Naive thymus-derived CD4-positive, alpha-beta T cell (primary cell): ENCODE results near the gene CISD1. TPM values are rescaled to one million over a fixed set of nuclear protein-coding genes. Genes with fewer than 3 reads are reported as not detected.
A peak's percentile ranks its signal among the peaks of the same experiment; 100 is the strongest.

Experiments
- ATAC-seq: fragments of 150-1000 bp; cut with Tn5 transposase; 2 replicates; pipeline ENCODE4 v1.10.0; 2021; ENCODE audit warnings: mild to moderate bottlenecking, moderate library complexity
- CTCF ChIA-PET: fragments of 350-600 bp; sonication (Branson Sonifier 250); formaldehyde crosslinking; loops from one replicate; lab custom pipeline; 2021; ENCODE audit warnings: antibody characterized with exemption; lab: Charles Lee
- POLR2A ChIA-PET: fragments of 350-600 bp; sonication (Branson Sonifier 250); formaldehyde crosslinking; loops from one replicate; lab custom pipeline; 2021; ENCODE audit warnings: antibody characterized with exemption, inconsistent platforms; lab: Charles Lee
- DNase-seq, 9 donors: peaks; one replicate each; pipeline versions ENCODE4 v3.0.0 to v3.0.0-alpha.2; 2020 to 2022; ENCODE audit warnings: mixed read lengths in 1 of 9
- H3K27ac ChIP-seq: one replicate; pipeline ENCODE4 v1.7.0; 2013; ENCODE audit warnings: mild to moderate bottlenecking, low read depth, low read length, moderate library complexity
- H3K27me3 ChIP-seq, 2 donors: one replicate each; pipeline ENCODE4 v1.7.0; 2013; ENCODE audit warnings: low read length in 2 of 2, mild to moderate bottlenecking in 2 of 2, moderate library complexity in 2 of 2; ENCODE audit not compliant: control insufficient read depth in 2 of 2, insufficient read depth in 2 of 2
- H3K36me3 ChIP-seq, 3 experiments: 1 replicate in 2 of 3; 2 replicates in 1 of 3; pipeline ENCODE4 v1.7.0; 2013; ENCODE audit warnings: low read length in 3 of 3, mild to moderate bottlenecking in 3 of 3, moderate library complexity in 1 of 3; ENCODE audit not compliant: insufficient read depth in 3 of 3, control insufficient read depth in 2 of 3
- H3K4me1 ChIP-seq, 2 donors: one replicate each; pipeline ENCODE4 v1.7.0; 2013; ENCODE audit warnings: low read length in 2 of 2, mild to moderate bottlenecking in 2 of 2, moderate library complexity in 1 of 2; ENCODE audit not compliant: control insufficient read depth in 2 of 2, insufficient read depth in 2 of 2
- H3K4me3 ChIP-seq: 2 replicates; pipeline ENCODE4 v1.7.0; 2013; ENCODE audit warnings: mild to moderate bottlenecking, low read length
- H3K9me3 ChIP-seq, 3 experiments: 1 replicate in 2 of 3; 2 replicates in 1 of 3; pipeline ENCODE4 v1.7.0; 2013; ENCODE audit warnings: low read length in 3 of 3; ENCODE audit not compliant: control insufficient read depth in 2 of 3
- H3K27ac Mint-ChIP-seq, 9 donors: one replicate each; pipeline ENCODE4 v1.8.0; 2020 to 2022; ENCODE audit warnings: mixed read lengths in 9 of 9, mild to moderate bottlenecking in 8 of 9, moderate library complexity in 5 of 9, inconsistent platforms in 2 of 9
- H3K27me3 Mint-ChIP-seq, 5 donors: one replicate each; pipeline ENCODE4 v1.8.0; 2021 to 2022; ENCODE audit warnings: mixed read lengths in 5 of 5, mild to moderate bottlenecking in 1 of 5
- H3K36me3 Mint-ChIP-seq, 5 donors: one replicate each; pipeline ENCODE4 v1.8.0; 2020 to 2022; ENCODE audit warnings: mixed read lengths in 5 of 5, mild to moderate bottlenecking in 3 of 5, inconsistent platforms in 1 of 5
- H3K4me1 Mint-ChIP-seq, 7 donors: one replicate each; pipeline ENCODE4 v1.8.0; 2020 to 2022; ENCODE audit warnings: mixed read lengths in 7 of 7, mild to moderate bottlenecking in 3 of 7, inconsistent platforms in 1 of 7
- H3K4me3 Mint-ChIP-seq, 10 donors: one replicate each; pipeline ENCODE4 v1.8.0; 2020 to 2022; ENCODE audit warnings: mild to moderate bottlenecking in 10 of 10, mixed read lengths in 10 of 10, moderate library complexity in 6 of 10, inconsistent platforms in 2 of 10
- H3K9me3 Mint-ChIP-seq, 11 donors: one replicate each; pipeline ENCODE4 v1.8.0; 2020 to 2022; ENCODE audit warnings: mixed read lengths in 11 of 11, mild to moderate bottlenecking in 4 of 11, inconsistent platforms in 1 of 11, moderate library complexity in 1 of 11
- intact Hi-C, 2 donors: fragments of 100-400 bp; cut with micrococcal nuclease; formaldehyde crosslinking; loops; one replicate each; pipeline ENCODE4 v1.15.1; 2023
- polyA plus RNA-seq, 2 donors: library from polyadenylated mRNA; unstranded; fragments of 300-500 nt; fragmentation: Illumina TruSeq; gene quantifications; one replicate each; pipeline ENCODE4 v1.2.3, GENCODE V29; 2021
- total RNA-seq, 6 experiments: library from RNA in 5 of 6; stranded (reverse) in 5 of 6; gene quantifications; 1 replicate in 5 of 6; 2 replicates in 1 of 6; pipeline ENCODE4 v1.2.3 and lab custom pipeline; 2021 to 2026

The CISD1 gene
- total and polyA plus RNA-seq, 7 experiments from 2014 or later, result 5.1 to 60.4 (median 15.5) TPM

DNA sequence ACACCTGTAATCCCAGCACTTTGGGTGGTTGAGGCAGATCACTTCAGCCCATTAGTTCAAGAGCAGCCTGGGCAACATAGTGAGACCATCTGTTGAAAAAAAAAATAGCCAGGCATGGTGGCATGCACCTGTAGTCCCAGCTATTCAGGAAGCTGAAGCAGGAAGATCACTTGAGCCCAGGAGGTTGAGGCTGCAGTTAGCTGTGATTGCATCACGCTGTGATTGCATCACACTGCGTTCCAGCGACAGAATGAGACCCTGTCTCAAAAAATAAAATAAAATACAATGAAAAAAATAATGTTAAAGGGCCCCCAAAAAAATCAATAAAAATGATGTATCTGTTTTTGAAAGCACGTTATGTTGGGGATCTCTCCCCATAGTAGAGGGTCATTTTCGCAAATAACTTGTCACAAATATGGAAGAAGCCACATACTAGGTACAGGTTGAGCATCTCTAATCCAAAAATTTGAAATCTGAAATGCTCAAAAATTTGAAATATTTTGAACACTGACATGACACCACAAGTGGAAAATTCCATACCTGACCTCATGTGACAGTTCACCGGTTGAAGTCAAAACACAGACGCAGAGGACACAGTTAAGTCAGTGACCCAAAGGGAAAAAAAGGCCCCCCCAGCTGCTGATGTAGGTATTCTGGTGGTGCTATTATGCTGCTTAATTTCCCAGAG, 9.5 kb downstream of the CISD1 start:
- Histone ChIP-seq H3K4me1 (no peaks in the 10 kb centered on the region), H3K27ac (no peak overlapping the region), H3K9me3 (no peaks in the 10 kb centered on the region), H3K27me3 (no peaks in the 10 kb centered on the region), H3K36me3 (peaks cover 0 to 3% (median 0%) of the 10 kb centered on the region in 3 experiments), H3K4me3 (no peak overlapping the region)
- Mint-ChIP-seq H3K27ac (no peak overlapping the region), H3K4me3 (no peak overlapping the region), H3K9me3 (no peaks in the 10 kb centered on the region), H3K4me1 (peaks cover 9 to 33% (median 20%) of the 10 kb centered on the region in 7 donors), H3K36me3 (peaks cover 0 to 21% (median 5%) of the 10 kb centered on the region in 5 donors), H3K27me3 (no peaks in the 10 kb centered on the region)
- ATAC-seq, result no peak
- POLR2A ChIA-PET, result interaction anchor here (1.5 kb wide), 1 partner anchor 10 kb away, joined by 5 read pairs; the partner anchor contains the start of gene CISD1
- CTCF ChIA-PET, result interaction anchor here (1.8 kb wide), 1 partner anchor 12 kb away, joined by 8 read pairs; no protein-coding TSS in a partner anchor
- intact Hi-C loops, result no loop called here
- no peak for DNase-seq

DNA sequence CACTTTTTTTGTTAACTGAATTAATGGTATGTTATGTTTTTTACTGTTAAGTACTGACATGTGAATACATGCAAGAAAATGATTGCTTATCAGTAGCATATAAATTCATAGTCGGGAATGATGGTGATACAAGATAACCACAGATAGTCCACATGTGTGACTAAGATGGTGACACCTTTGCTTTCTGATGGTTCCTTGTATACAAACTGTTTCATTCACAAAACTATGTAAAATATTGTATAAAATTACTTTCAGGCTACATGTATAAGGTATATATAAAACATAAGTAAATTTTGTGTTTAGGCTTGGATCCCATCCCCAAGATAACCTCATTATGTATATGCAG, 10.0 kb downstream of the CISD1 start:
- no peaks in the 10 kb centered on the region for H3K27me3 Mint-ChIP-seq
- Histone ChIP-seq H3K27me3 (no peaks in the 10 kb centered on the region), H3K4me1 (no peaks in the 10 kb centered on the region), H3K27ac (no peak overlapping the region), H3K4me3 (no peak overlapping the region), H3K9me3 (no peaks in the 10 kb centered on the region), H3K36me3 (peaks cover 0 to 3% (median 0%) of the 10 kb centered on the region in 3 experiments)
- H3K27ac Mint-ChIP-seq, result no peak overlapping the region
- CTCF ChIA-PET, result no interaction called here
- intact Hi-C loops, result no loop called here
- POLR2A ChIA-PET, result interaction anchor here (1.5 kb wide), 1 partner anchor 10 kb away, joined by 5 read pairs; the partner anchor contains the start of gene CISD1
- no peak for DNase-seq
- no peaks in the 10 kb centered on the region for H3K9me3 Mint-ChIP-seq
- H3K36me3 Mint-ChIP-seq, result peaks cover 0 to 21% (median 5%) of the 10 kb centered on the region in 5 donors
- no peak for ATAC-seq
- no peak overlapping the region for H3K4me3 Mint-ChIP-seq
- peaks cover 9 to 34% (median 20%) of the 10 kb centered on the region in 7 donors for H3K4me1 Mint-ChIP-seq

GRCh38 chr10:58280477-58280876, 11.5 kb downstream of the CISD1 start:
- intact Hi-C loops, result no loop called here
- H3K36me3 Mint-ChIP-seq, result peaks cover 0 to 21% (median 5%) of the 10 kb centered on the region in 5 donors
- H3K27me3 ChIP-seq, result no peaks in the 10 kb centered on the region
- no peaks in the 10 kb centered on the region for H3K4me1 ChIP-seq
- H3K27ac ChIP-seq, result no peak overlapping the region
- DNase-seq, result no peak
- H3K9me3 Mint-ChIP-seq, result no peaks in the 10 kb centered on the region
- POLR2A ChIA-PET, result no interaction called here
- ATAC-seq, result no peak
- H3K4me3 Mint-ChIP-seq, result no peak overlapping the region
- no peaks in the 10 kb centered on the region for H3K27me3 Mint-ChIP-seq
- peaks cover 10 to 34% (median 15%) of the 10 kb centered on the region in 7 donors for H3K4me1 Mint-ChIP-seq
- no peak overlapping the region for H3K4me3 ChIP-seq
- peaks cover 0 to 3% (median 0%) of the 10 kb centered on the region in 3 experiments for H3K36me3 ChIP-seq
- H3K9me3 ChIP-seq, result no peaks in the 10 kb centered on the region
- CTCF ChIA-PET, result no interaction called here
- H3K27ac Mint-ChIP-seq, result peak overlapping the region in 3 of 9 donors; percentile 2 to 10 (median 6)

DNA sequence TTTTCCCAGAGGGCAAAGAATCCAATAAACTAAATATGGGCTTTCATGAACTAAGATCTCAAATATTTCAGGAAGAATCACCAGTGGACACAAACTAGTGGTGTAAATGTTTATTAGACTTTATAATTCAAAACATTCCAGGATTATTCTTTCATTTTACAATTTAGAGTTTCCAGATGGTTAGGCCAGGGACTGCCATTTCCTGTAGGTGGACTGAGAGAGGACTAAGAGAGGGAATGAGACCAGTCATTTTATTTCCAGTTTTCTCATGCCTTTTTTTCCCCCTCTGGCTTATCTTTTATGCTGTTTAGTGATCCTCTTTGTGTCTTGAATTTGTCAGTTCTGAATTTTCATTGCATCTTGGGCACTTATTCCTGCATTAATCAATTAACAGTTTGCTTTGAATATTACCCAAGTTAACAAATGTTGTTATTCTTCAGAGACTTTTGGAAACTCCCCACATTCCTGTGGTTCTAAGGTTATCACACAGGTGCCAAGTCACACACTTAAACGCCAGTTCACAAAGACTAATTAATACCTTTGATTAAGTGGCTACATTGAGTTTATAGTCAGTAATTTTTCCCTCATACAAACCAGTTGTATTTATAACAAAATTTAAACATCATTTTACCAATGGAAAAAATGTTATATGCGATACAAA, 12.3 kb downstream of the CISD1 start:
- Mint-ChIP-seq H3K9me3 (no peaks in the 10 kb centered on the region), H3K27ac (peak overlapping the region in 1 of 9 donors; percentile 80), H3K4me3 (no peak overlapping the region), H3K4me1 (peaks cover 10 to 34% (median 15%) of the 10 kb centered on the region in 7 donors), H3K27me3 (no peaks in the 10 kb centered on the region), H3K36me3 (peaks cover 0 to 19% (median 5%) of the 10 kb centered on the region in 5 donors)
- DNase-seq (no peak), ATAC-seq (no peak)
- Histone ChIP-seq H3K27me3 (no peaks in the 10 kb centered on the region), H3K27ac (no peak overlapping the region), H3K36me3 (peaks cover 0 to 3% (median 0%) of the 10 kb centered on the region in 3 experiments), H3K9me3 (no peaks in the 10 kb centered on the region), H3K4me3 (no peak overlapping the region), H3K4me1 (no peaks in the 10 kb centered on the region)
- POLR2A ChIA-PET, result no interaction called here
- CTCF ChIA-PET, result no interaction called here
- intact Hi-C loops, result no loop called here

GRCh38 chr10:58282615-58283014, 13.7 kb downstream of the CISD1 start:
- POLR2A ChIA-PET, result no interaction called here

DNA sequence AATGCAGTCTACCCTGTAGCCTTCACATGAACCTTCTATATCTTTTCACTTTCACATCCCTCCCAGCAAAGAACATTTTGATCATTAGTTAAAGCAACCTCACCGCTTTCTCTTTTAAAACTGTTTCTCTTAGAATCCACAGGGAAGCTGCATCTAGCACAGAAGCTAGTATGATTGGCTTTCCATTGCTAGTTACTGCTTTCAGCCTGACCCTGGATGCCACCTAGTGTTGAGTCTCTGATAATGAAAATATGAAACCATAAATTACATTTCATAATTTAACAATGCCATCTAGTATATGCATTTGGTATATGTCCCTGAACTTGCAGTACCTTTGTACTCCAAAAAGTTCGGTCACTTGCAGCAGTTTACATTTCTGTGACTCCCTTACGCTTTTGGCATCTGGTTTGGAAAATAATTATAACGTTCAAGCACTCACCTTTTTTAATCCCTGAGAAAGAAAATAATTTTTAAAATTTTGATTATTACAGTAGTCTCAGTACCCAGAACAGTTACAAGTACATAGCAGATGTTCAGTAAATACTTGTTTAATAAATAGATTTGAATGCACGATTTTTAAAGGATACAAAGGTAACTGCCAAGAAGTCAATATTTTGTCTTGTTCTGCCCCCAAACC, 22.7 kb downstream of the CISD1 start:
- H3K4me1 ChIP-seq, result no peaks in the 10 kb centered on the region
- intact Hi-C loops, result loop anchor here (1.0 to 10.0 kb wide), 6 partner anchors 22 to 709 kb away; partner anchors contain the start of gene CISD1 (in 2 of the 2)
- Mint-ChIP-seq H3K9me3 (no peaks in the 10 kb centered on the region), H3K36me3 (peaks cover 0 to 4% (median 0%) of the 10 kb centered on the region in 5 donors), H3K4me3 (no peak overlapping the region), H3K27ac (peak overlapping the region in 2 of 9 donors; percentile 60 to 76), H3K27me3 (no peaks in the 10 kb centered on the region), H3K4me1 (peaks cover 0 to 5% (median 3%) of the 10 kb centered on the region in 7 donors)
- peak; percentile 86 for ATAC-seq
- no peaks in the 10 kb centered on the region for H3K9me3 ChIP-seq
- POLR2A ChIA-PET, result no interaction called here
- no peaks in the 10 kb centered on the region for H3K27me3 ChIP-seq
- no peak overlapping the region for H3K27ac ChIP-seq
- no peaks in the 10 kb centered on the region for H3K36me3 ChIP-seq
- CTCF ChIA-PET, result interaction anchor here (0.6 to 7.3 kb wide), 9 partner anchors 14 to 1620 kb away, joined by 3 to 118 read pairs (median 3); no protein-coding TSS in a partner anchor
- peak in 7 of 9 donors; percentile 23 to 59 (median 44) for DNase-seq
- H3K4me3 ChIP-seq, result no peak overlapping the region

More at GRCh38 chr10:58282615-58283014, 13.7 kb downstream of the CISD1 start:
- intact Hi-C loops, result loop anchor here (1.0 kb wide), 2 partner anchors 13 to 102 kb away; partner anchors contain the start of gene CISD1 (in 2 of the 2)
- DNase-seq (peak in 5 of 9 donors; percentile 17 to 63 (median 40)), ATAC-seq (peak; percentile 81)
- Mint-ChIP-seq H3K9me3 (no peaks in the 10 kb centered on the region), H3K4me1 (peaks cover 10 to 34% (median 15%) of the 10 kb centered on the region in 7 donors), H3K27me3 (no peaks in the 10 kb centered on the region), H3K27ac (peak overlapping the region; percentile 48 to 91 (median 76)), H3K4me3 (peak overlapping the region in 6 of 10 donors; percentile 1 to 77 (median 24)), H3K36me3 (peaks cover 0 to 19% (median 5%) of the 10 kb centered on the region in 5 donors)
- Histone ChIP-seq H3K27ac (peak overlapping the region; percentile 30), H3K4me3 (no peak overlapping the region), H3K4me1 (no peaks in the 10 kb centered on the region), H3K9me3 (no peaks in the 10 kb centered on the region), H3K36me3 (peaks cover 0 to 3% (median 0%) of the 10 kb centered on the region in 3 experiments), H3K27me3 (no peaks in the 10 kb centered on the region)
- CTCF ChIA-PET, result no interaction called here
